Raji (cell line): ENCODE results near the gene TPR.

Source experiments
- POLR2A ChIP-seq: IDR thresholded peaks from 2 replicates; pipeline ENCODE4 v1.6.1; 2011; ENCODE audit warnings: low read depth, low read length, control low read depth; ENCODE audit not compliant: insufficient read depth

The TPR gene

GRCh38 chr1:186340772-186341171 is 34.3 kb downstream of the TPR start:
- no peak for TF ChIP-seq POLR2A

- no peak for TF ChIP-seq POLR2A
These were observed 37.5 kb downstream of the TPR start for GRCh38 chr1:186337554-186337953.

- no peak for TF ChIP-seq POLR2A
These were observed 44.3 kb downstream of the TPR start for GRCh38 chr1:186330758-186331157.

GRCh38 chr1:186327331-186327730 is 47.7 kb downstream of the TPR start:
- TF ChIP-seq POLR2A: no peak

- TF ChIP-seq POLR2A: no peak
These were observed 49.0 kb downstream of the TPR start for GRCh38 chr1:186326009-186326408.

GRCh38 chr1:186325239-186325638 is 49.8 kb downstream of the TPR start:
- TF ChIP-seq POLR2A: no peak

- TF ChIP-seq POLR2A: no peak
These were observed 51.2 kb downstream of the TPR start for GRCh38 chr1:186323865-186324264.

GRCh38 chr1:186315570-186315969 is 59.5 kb downstream of the TPR start:
- no peak for TF ChIP-seq POLR2A

GRCh38 chr1:186311375-186312051 is 63.5 kb downstream of the TPR start:
- TF ChIP-seq POLR2A: no peak

GRCh38 chr1:186310307-186310706 is 64.7 kb downstream of the TPR start:
- no peak for TF ChIP-seq POLR2A

GRCh38 chr1:186308264-186309060 is 66.6 kb downstream of the TPR start:
- no peak for TF ChIP-seq POLR2A

- no peak for TF ChIP-seq POLR2A
These were observed 67.6 kb downstream of the TPR start for GRCh38 chr1:186307445-186307844.

GRCh38 chr1:186306533-186306932 is 68.5 kb downstream of the TPR start:
- no peak for TF ChIP-seq POLR2A

- no peak for TF ChIP-seq POLR2A
These were observed 69.8 kb downstream of the TPR start for GRCh38 chr1:186304982-186305949.

GRCh38 chr1:186303911-186304310 is 71.1 kb downstream of the TPR start:
- no peak for TF ChIP-seq POLR2A
